Fibroblast of the conjunctiva (primary cell): ENCODE results near the gene FARP2.

Source experiments
- DNase-seq: peaks from one replicate; pipeline ENCODE4 v3.0.0-alpha.2; 2010; ENCODE audit warnings: low read depth

The FARP2 gene

DNA sequence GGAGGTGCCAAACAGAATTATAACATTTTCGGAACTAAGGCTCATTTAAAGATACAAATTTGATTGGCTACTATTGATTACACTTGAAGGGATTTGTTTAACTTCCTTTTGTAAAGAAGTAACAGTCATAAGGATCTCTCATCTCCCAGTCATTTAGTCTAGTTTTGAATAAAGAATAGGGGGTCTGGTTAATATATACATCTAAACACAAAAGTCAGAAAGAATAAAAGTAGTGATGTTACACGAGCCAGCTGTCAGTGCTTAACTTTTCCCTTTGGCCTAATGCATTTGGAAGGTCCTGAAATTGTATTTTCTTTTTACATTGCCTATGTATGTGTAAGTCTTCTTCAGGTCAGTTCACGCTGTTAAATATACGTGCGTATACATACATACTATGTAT is 32.3 kb upstream of the FARP2 start:
- DNase-seq: no peak

DNA sequence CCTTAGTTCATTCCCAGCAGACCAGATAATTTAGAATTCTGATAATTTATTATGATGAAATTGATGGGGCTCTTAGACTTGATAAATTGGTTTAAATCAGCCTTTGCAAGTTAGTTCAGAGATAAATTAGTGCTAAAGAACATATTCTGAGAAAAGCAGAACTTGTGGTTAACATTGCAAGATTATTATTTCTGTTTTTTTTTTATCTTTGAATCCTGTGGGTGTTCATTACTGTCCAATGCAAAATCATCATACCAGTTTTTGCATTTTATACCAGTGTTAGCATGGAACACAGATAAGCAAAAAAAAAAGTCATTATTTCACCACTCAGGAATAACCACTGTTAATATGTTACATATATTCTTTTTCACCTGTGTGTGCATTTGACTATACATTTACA is 31.3 kb upstream of the FARP2 start:
- no peak for DNase-seq

DNA sequence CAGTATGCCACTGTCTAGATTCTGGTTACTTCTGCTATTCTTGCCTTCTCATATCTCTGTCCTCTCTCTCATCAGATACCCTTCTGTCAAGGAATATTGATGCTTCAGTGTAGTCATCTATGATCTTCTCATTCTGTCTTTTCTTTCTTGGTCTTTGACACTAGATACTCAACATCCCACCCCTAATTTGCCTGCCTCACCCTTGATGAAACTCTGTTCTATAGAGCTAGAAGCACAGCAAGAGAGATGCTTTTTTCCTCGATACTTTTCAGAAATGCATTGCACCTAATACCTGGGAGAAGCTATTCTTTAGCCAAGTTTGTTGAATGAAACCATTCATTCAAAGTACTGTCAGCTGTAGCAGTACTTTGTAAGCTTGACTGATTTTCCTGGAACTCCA is 30.8 kb upstream of the FARP2 start:
- DNase-seq: no peak

DNA sequence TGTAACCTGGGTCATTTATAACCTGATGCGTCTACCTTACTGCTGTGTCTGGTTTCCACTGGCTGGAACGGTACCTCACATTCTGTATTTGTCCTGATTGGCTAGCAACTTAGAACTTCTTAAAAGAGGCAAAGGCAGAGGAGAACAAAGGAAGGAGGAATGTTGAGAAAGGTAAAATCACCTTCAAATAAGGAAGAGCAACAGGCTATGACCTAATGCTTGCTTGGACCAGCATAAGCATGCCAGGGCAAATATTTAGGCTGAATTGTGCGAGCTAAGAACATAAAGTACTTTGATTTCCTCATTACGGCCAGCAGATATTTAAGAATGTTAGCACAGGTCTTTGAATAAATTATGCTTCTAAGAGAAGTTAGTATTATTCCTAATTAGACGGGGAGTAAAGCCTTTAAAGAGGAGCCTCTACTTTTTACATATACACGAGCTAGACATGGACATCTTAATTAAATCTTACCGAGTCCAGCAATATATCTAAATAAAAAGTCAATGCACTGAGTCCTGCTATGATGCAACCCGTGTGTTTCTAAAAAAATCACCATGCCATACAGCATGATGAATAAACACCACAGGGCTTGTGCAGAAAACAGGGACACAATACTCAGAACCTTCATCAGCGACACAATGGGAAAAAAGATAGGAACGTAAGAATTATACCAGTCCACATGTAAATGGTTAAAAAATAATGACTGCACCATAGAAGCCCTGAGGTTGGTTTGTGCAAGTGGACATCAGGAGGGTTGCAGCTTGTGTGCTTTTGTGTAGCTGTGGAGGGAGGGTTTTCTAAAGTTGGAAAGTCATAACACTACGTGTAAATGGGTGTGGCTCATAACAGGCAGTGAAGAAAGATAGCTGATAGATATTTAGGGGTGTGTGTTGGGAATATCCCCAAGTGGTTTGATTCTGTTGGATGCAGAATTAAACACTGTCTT is 26.1 kb upstream of the FARP2 start:
- no peak for DNase-seq

DNA sequence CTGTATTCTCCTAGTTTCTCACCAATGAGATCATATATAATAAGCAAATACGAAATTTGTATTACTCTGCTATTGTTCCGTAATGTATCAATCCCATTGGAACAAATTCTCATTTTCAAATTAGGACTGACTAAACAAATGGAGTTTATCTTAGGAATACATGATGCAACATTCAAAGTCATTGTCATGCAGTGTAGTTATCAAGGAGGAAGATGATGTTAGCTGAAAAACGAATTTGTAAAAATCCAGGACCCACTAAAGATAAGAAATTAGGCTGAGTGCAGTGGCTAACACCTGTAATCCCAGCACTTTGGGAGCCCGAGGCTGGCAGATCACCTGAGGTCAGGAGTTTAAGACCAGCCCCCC is 25.5 kb upstream of the FARP2 start:
- no peak for DNase-seq

DNA sequence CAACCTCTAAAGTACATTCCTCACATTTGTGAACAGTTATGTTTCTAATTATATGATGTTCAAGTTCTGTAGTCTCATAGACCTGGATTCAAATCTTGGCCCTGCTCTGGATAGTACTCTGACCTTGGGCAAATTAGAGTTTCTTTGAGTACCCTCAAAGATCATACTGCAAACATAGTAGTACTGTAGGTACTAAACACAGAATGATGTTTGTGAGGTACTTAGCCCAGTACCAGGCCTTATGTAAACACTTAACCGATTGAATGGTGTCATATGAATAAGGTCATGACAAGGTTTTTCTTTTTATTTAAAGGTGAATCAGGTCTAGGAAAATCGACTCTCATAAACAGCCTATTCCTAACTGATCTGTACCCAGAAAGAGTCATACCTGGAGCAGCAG is 21.3 kb upstream of the FARP2 start:
- DNase-seq: no peak

DNA sequence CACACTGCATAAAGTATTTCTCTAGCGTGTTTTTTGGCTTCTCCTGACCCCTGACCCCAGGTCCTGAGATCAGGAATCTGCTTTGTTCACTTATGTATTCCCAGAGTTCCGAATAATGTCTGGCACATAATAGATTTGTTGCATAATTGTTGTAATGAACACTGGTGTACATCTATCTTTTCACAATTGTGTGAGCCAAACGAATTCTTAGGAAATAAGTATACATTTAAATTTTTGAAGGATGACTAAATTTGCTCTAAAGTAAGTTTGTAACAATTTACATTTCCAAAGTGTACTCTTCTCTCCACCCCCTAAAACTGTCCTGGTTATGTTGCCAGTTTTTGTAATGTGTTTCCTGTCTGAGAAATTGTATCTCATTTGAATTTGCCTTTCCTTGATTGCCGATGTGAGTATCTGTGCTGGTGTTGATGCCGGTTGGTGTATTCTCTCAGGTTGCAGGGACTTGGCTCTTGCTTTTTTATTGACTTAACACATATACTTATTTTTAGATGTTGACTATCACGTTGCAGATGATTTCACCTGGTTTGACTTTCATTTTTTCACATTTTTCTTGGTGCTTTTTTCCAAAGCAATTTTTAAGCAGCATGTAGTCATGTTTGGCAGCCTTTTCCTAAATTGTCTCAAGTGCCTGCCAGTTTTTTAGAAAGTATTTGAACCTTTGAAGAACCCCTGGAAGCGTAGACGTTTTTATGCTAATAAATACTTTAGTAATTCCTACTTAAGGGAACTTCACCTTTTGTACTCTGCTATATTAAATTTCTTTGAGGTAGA is 16.1 kb upstream of the FARP2 start:
- no peak for DNase-seq

DNA sequence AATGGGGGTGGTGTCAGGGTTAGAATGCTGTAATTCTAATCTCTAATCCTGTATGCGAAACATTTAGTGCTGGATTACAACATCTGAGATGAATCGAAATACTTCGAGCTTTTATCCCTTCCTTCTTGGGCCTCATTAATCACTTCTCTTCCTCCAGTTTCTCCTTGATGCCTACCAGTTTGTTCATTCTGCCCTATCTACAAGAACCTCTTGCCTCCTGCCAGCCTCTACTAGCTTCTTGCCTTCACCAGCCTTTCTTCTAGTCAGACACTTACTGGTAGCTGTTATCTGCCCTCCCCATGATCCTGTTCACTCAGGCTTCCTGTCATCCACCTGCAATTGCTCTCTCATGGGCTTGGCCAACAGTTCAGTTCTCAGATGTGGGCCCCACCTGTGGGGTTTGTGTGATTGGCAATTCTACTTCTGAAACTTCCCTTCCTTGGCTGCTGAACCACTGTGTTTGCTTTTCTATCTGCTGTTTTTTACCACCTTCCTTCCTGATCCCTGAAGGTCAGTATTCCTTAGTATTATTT is 15.4 kb upstream of the FARP2 start:
- no peak for DNase-seq

DNA sequence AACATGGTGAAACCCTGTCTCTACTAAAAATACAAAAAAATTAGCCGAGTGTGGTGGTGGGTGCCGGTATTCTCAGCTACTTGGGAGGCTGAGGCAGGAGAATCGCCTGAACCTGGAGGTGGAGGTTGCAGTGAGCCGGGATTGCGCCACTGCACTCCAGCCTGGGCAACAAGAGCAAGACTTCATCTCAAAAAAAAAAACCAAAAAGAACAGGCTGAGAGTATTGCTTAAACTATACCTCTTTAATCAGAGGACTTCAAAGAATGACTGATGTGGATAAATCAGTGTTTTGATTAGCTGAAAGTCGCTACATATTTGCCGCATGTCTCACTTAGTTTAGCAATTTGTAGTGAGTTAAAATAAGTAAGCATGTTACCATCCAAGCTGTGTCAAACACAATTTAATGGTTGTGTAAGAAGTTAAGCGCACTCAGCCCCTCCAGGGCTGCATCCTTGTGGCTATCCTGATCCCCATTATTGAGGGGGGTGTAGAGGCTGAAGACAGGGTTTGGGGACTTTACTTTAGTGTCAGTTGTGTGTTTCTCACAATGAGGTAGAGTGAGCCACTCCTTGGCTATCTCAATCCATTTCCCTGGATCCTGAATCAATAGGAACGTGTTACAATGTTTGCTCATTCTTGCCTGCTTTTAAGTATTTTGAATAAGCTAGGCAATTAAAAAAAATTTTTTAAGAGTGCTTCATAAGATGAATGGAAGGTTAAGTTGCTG is 11.0 kb upstream of the FARP2 start:
- no peak for DNase-seq

DNA sequence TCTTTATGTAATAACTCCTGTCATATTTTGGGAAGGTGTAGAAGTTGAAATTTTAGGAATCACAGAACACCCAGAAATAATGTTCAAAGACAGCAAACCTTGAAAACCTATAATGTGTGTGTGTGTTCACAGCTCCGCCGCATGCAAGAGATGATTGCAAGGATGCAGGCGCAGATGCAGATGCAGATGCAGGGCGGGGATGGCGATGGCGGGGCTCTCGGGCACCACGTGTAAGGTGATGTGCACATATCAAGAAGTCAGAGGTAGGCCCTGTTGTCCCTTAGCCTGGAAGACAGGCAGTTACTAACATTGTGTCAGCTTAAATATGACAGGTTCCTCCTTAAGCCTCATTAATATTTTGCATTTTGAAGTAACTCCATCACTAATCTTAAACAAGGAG is 6.1 kb upstream of the FARP2 start:
- no peak for DNase-seq

DNA sequence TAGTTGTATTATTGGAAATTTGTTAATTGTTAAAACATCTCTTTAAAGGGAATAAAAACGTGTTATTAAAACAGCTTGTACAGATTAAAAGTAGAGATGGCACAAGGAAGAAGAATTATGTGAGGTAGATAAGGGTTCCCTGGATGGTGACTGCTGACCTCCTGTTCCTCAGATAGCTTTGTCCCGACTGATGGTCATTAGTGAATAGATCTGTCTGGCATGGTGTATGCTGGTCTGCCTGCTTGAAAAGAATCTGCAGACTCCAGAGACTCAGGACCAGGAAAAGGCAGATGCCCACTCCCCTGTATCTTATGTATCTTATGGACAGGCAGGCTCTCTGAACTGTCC is 5.6 kb upstream of the FARP2 start:
- no peak for DNase-seq

DNA sequence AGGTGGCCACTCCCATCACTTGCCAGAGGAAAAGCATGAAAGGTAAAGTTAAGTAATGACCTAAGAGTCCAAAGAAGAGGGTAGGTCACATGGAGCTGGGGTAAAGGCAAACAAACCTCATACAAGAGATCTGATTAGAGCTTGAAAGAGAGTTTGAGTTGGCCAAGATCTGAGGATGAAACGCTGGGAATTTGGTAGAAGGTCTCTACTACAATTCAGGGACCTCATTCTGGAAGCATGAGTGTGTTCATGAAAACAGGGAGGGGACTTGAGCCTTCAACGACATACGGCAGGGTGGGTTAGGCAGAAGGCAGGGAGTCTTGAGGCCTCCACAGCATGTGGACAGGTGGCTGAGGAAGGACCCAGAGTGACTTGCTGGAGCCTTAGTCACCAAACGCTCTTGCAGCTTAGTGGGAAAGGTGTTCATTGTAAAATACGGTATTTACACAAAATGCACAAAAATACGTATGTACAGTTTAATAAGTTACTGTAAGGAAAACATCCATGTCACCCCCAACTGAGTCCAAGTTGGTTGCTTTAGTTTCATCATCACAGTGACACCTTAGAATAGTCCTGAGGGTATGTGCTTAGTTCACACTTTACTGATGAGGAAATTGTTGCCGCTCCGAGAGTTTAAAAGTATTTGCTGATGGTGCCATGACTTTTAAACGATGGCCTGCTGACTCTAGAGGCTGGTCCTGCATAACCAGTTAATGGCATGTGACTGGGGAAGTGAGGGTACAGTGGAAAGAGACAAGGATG is 5.0 kb upstream of the FARP2 start:
- DNase-seq: no peak

DNA sequence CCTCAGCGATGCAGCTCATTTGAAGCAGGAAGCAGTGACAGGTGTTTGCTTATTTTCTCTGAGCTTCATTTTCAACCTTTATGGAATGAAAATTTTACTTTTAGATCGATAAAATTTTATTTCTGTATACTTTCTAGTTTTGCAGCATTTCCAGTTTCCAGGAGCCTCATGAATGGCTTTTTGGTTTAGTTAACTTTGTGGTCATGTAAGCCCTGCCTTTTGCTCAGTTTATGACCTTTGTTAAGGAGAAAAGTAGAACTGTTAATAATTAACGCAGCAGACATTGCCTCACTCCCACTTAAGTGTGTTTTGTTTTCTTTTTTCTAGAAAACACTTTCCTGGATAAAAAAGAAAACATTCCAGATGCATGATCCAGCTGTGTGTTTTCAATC is 4.4 kb upstream of the FARP2 start:
- no peak for DNase-seq

DNA sequence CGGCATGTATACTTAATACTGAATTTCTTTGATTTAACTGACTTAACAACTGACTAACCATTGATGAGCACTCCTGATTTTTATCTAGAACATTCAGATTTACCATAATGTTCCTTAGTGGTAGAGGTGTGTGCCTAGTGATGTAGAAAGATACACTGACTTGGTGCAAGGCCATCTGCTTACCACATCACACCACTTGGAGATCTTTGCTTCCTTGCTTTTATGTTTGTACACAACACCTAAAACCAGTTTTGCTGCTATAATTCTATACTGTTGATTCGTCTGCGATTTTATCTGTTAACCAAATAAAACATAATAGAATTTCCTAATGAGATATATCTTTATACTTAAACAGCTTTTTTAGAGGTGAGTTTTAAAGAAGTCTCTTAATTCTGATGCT is 3.9 kb upstream of the FARP2 start:
- DNase-seq: no peak

DNA sequence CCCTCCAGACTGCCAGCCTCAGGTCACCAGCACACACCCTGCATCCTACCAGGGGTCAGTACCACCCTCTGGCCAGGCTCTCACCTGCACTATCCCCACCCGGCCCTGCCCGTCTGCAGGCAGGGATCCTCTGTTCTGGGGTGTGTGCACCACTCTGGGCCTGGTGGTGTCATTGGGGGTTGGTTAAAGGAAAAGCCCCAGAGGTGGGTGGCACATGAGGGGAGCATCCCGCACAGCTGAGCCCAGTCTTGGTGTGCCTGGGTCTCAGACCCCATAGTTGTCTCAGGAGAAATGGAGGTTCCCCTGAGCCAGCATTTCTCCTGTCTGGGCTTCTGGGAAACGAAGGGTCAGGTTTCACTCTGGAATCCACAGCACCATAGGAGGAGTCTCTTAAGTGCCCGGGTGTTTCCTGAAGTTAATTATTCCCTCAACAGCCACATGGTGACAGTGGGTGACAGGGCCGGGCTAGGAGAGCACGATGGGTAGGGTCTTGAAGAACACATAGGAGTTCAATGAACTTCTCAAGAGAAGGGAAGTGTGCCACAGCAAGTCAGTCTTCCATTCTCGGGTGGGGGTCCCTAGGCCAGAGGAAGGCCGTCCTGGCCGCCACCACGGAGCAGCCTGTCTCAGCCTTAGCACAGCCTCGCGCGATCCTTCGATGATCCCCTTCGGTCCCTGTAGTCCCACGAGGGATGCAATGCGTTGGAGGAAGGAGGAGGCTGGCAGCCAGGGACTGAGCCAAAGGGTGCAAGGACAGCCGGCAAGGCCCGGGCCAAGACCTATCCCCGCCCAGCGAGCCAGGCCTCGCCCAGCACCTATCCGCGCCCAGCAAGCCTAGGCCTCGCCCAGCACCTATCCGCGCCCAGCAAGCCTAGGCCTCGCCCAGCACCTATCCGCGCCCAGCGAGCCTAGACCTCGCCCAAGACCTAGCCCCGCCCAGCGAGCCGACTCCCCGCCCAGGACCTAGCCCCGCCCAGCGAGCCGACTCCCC is 1.1 kb upstream of the FARP2 start:
- peak; percentile 60 for DNase-seq

DNA sequence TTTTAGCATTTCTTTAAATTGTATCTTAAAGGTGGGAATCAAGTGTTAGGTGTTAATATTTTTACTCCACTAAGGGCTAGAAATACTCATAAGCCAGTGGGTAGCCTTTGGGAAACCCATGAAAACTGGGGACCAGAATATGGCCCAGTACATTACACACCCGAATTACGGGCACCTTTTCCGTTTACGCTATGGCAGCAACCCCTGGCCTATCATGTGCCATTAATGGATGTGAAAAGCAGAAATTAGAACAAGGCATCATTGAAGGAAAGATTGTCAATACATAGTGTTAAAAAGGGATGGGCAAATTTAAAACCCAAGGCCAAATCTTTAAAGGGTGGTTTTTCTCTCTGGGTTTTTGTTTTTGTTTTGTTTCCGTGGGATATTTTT is 781 bp downstream of the FARP2 start:
- no peak for DNase-seq

DNA sequence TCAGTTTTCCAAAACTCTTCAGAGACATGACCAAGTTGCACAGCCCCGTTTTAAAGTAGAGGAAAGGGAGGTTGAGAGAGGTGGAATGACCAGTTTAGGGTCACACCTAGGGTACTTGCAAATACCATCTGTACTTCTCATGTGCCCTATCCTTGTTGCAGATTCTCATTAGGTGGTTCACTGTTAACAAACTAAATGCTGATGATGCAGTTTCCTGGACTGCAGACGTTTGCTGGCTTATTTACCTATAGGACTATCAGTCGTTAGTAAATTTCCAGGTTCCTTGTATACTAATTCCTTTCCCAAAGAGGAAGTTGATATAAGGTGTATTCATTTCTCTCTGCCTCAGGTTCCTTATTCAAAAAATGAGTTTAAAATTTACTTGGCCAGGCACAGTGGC is 1.4 kb downstream of the FARP2 start:
- DNase-seq: no peak

DNA sequence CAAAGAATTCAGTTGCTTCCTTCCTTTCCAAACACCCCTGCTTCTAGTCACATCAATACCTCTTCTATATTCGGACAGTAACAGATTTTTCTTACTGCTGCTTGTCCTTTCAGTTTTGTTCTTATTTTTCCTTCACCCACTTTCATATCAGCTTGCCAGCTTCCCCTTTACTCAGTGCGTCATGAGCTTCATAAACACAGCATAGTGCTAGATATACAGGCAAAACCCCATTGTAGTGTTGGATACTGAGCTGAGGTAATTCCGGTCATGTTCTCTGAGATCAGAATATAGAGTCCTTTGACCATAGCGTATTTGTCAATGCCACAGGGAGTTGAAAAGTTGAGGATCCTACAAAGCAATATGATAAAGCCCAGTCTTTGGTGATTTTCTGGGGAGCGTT is 2.4 kb downstream of the FARP2 start:
- no peak for DNase-seq

DNA sequence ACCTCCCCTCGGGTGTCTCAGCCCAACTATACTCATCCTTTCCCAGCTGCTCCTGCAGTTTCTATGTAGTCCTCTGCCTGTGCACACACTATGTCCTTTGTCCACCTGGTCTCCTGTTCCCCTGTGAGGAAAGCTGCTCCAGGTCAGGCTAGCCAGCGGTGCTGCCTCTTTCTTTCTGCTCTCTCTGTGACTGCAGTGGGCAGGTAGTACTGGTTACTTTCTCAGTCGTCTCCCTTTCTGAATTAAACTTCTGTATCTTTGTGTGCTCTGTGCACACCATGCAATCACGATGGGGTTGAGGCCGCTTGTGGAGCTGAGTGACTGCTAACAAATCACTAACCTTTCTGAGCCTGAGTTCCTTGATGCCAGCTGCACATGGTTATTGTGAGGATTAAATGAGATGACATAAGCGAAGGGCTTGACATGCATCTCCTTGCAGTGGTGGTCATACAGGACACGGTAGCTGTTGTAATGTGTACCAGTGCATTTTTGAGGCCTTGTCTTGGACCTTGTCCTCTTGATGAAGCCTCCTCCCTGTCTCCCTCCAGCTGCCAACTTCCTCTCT is 3.5 kb downstream of the FARP2 start:
- no peak for DNase-seq

DNA sequence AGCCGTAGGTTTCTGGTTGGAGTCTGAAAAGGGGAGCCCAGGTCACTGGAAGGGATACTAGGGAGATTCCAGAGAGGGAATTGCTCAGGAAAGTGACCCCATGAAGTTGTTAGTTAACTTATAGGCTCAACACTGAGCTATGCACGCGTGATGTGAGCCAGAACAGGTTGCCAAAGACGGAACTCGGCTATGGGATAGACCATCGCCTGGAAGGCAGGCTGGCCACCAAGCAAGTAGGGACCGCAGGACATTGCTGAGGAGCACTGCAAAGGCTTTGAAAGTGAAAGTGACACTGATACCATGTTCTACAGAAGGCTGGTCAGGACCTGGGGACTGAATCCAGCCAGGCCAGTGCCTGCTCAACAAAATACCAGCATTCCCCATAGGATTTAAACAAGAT is 7.3 kb downstream of the FARP2 start:
- no peak for DNase-seq
